Measurements from ENCODE around the gene TIPRL. TPM values are rescaled to one million over a fixed set of nuclear protein-coding genes. Genes with fewer than 3 reads are reported as not detected.

Gene TIPRL
- total RNA-seq, 4 donors from 2014 or later = 19.3 to 25.7 (median 21.7) TPM

- Histone ChIP-seq H3K27me3 (no peaks in the 10 kb centered on the region), H3K9me3 (no peaks in the 10 kb centered on the region), H3K27ac (no peak overlapping the region), H3K4me1 (peaks cover 3 to 19% of the 10 kb centered on the region in 2 donors), H3K4me3 (replicated peaks in 1 of 3) (no peak overlapping the region), H3K36me3 (peaks cover 27 to 36% of the 10 kb centered on the region in 2 donors)
- no peak for TF ChIP-seq CTCF (IDR thresholded peaks at IDR 0.05)
- TF ChIP-seq POLR2A (IDR thresholded peaks at IDR 0.05) = no peak
- no peak for DNase-seq
- 94 to 96% methylated on average over 3 of the region's 3 CpGs for WGBS, 2 donors
- intact Hi-C loops (cut with DNase I) = no loop called here
These were observed 66.3 kb downstream of the TIPRL start for GRCh38 chr1:168245042-168245441.

- Histone ChIP-seq H3K36me3 (peaks cover 36 to 37% of the 10 kb centered on the region in 2 donors), H3K27me3 (no peaks in the 10 kb centered on the region), H3K9me3 (no peaks in the 10 kb centered on the region), H3K4me1 (peaks cover 3 to 19% of the 10 kb centered on the region in 2 donors), H3K27ac (no peak overlapping the region), H3K4me3 (replicated peaks in 1 of 3) (no peak overlapping the region)
- intact Hi-C loops (cut with DNase I) = no loop called here
- DNase-seq = no peak
- TF ChIP-seq POLR2A (IDR thresholded peaks at IDR 0.05) (no peak), CTCF (IDR thresholded peaks at IDR 0.05) (no peak)
- 87 to 89% methylated on average over 5 of the region's 5 CpGs for WGBS, 2 donors
These were observed 67.7 kb downstream of the TIPRL start for GRCh38 chr1:168246506-168246905.

Small RNA genes lying within 50 kb of the gene (small RNA-seq; reads per million reads assigned to genes)
- gene AL021397.1 = not detected

Other genes starting within 250 kb of the TIPRL start
- 10 to 100 TPM; 73.7 to 88.7 (median 79.2) TPM for gene DCAF6, start 242.3 kb upstream of the TIPRL start, total RNA-seq
- gene MPC2, start 241.9 kb upstream of the TIPRL start, total RNA-seq = 10 to 100 TPM; 16.2 to 40.1 (median 35.1) TPM
- 1 to 10 TPM; 1.4 to 3.2 (median 2.3) TPM for gene GPR161, start 42.0 kb upstream of the TIPRL start, total RNA-seq
- gene SFT2D2, start 47.0 kb downstream of the TIPRL start, total RNA-seq = 10 to 100 TPM; 41.2 to 72.3 (median 53.9) TPM
- gene TBX19, start 101.9 kb downstream of the TIPRL start, total RNA-seq = 1 to 10 TPM in 3 of 4 donors, under 1 TPM in 1; 0.54 to 2.9 (median 2.0) TPM

Measured in thyroid gland (tissue), 4 donors.